Measurements from ENCODE around the gene LRRC49. TPM values are rescaled to one million over a fixed set of nuclear protein-coding genes. Genes with fewer than 3 reads are reported as not detected.

Gene LRRC49
- total and polyA plus RNA-seq, 2 of the 4 experiments (the other 2 are of a cell fraction) = 8.6 to 16.8 TPM

- WGBS, 2 experiments (ENCODE audit: extremely low coverage in 2 of 2, insufficient read length in 1 of 2) = no CpG with 5 or more reads among the region's 4 CpGs
- Histone ChIP-seq H3K79me1 (ENCODE audit: low read depth in 1 of 2, low read length in 2 of 2) (no peaks in the 10 kb centered on the region), H3K9me1 (ENCODE audit: insufficient read depth, low read length) (peaks cover 2% of the 10 kb centered on the region; the same call in 1 of the 2 replicates), H2BK20ac (ENCODE audit: low read depth, low read length) (no peak overlapping the region), H3K4me1 (ENCODE audit: control insufficient read depth, insufficient read depth, low read length) (peaks cover 7% of the 10 kb centered on the region), H3K27me3 (ENCODE audit: control insufficient read depth, insufficient read depth, low read length) (no peaks in the 10 kb centered on the region), H4K8ac (ENCODE audit: low read depth in 2 of 2, low read length in 2 of 2) (no peak overlapping the region), H2AFZ (replicated peaks; ENCODE audit: low read length, poor library complexity) (no peak overlapping the region), H2BK15ac (ENCODE audit: low read depth, low read length) (no peak overlapping the region), H2BK120ac (ENCODE audit: low read depth, low read length) (no peak overlapping the region), H4K91ac (ENCODE audit: insufficient read depth, low read depth, low read length) (no peak overlapping the region), H3K18ac (ENCODE audit: low read depth, low read length) (no peak overlapping the region), H2AK9ac (replicated peaks; ENCODE audit: low read depth, low read length, poor library complexity) (no peak overlapping the region), H3K9me3 (ENCODE audit: control insufficient read depth, insufficient read depth, low read length) (no peaks in the 10 kb centered on the region), H3K36me3 (ENCODE audit: control insufficient read depth, insufficient read depth, low read length) (no peaks in the 10 kb centered on the region), H4K5ac (ENCODE audit: low read depth, low read length) (no peak overlapping the region), H3K4me3 (ENCODE audit: insufficient read depth, low read depth, low read length) (no peak overlapping the region), H3K14ac (replicated peaks; ENCODE audit: low read depth, low read length) (no peak overlapping the region), H3K4me2 (ENCODE audit: low read depth, low read length) (no peak overlapping the region), H2BK5ac (ENCODE audit: low read depth, low read length, poor library complexity, severe bottlenecking) (no peak overlapping the region), H3K23ac (ENCODE audit: low read depth, low read length) (no peak overlapping the region), H3K4ac (ENCODE audit: low read depth, low read length) (no peak overlapping the region), H4K20me1 (ENCODE audit: insufficient read depth, low read length) (no peaks in the 10 kb centered on the region), H3K9ac (ENCODE audit: low read depth, low read length) (no peak overlapping the region), H3K56ac (ENCODE audit: extremely low read depth, insufficient read depth, low read length) (no peak overlapping the region), H2AK5ac (ENCODE audit: low read depth, low read length) (no peak overlapping the region), H3K27ac (ENCODE audit: insufficient read depth, low read length) (no peak overlapping the region)
- no TSS peak for BruUV-seq (replicated peaks)
- DNase-seq (no peak), ATAC-seq (ENCODE audit: low read depth) (no peak)
- ChIA-PET POLR2A (ENCODE audit: unreplicated experiment) (no interaction called here), CTCF (no interaction called here)
- TF ChIP-seq CHD1 (IDR thresholded peaks at IDR 0.05; ENCODE audit: low read depth, low read length) = no peak
- TF ChIP-seq NFE2L2 (IDR thresholded peaks at IDR 0.05; ENCODE audit: low read depth, low read length) = no peak
- TF ChIP-seq MXI1 (IDR thresholded peaks at IDR 0.05; ENCODE audit: borderline replicate concordance, low read depth, low read length) = no peak
- TF ChIP-seq FOS (IDR thresholded peaks at IDR 0.05; ENCODE audit: low read depth, low read length) = no peak
- TF ChIP-seq CEBPB (IDR thresholded peaks at IDR 0.05; ENCODE audit: low read depth, low read length) = no peak
- no peak for TF ChIP-seq MAZ (IDR thresholded peaks at IDR 0.05; ENCODE audit: borderline replicate concordance, low read depth, low read length)
- TF ChIP-seq ELK1 (IDR thresholded peaks at IDR 0.05; ENCODE audit: borderline replicate concordance, low read depth, low read length) = no peak
- TF ChIP-seq SMC3 (IDR thresholded peaks at IDR 0.05; ENCODE audit: low read depth, low read length) = no peak
- intact Hi-C loops (cut with micrococcal nuclease) = no loop called here
- in situ Hi-C loops (cut with MboI; ENCODE audit: low sequenced_read_pairs) = no loop called here
- dilution Hi-C loops (cut with HindIII; ENCODE audit: low sequenced_read_pairs, unreplicated experiment) = no loop called here
Observed at GRCh38 chr15:71097890-71098289, 205.3 kb downstream of the LRRC49 start.

Measured in IMR-90 (cell line).